OCI-LY7 (cell line): ENCODE data around the gene ATG10. TPM values are rescaled to one million over a fixed set of nuclear protein-coding genes. Genes with fewer than 3 reads are reported as not detected.

Source experiments
- BruUV-seq: library from RNA; stranded (reverse); fragments of 400-500 nt; replicated peaks from 2 replicates; lab custom pipeline; 2021; lab: Mats Ljungman, UMichigan
- CTCF ChIA-PET: fragments of 300-600 bp; sonication (Branson Sonifier 250); formaldehyde crosslinking; loops from one replicate; lab custom pipeline; 2022; ENCODE audit warnings: antibody characterized with exemption; ENCODE audit not compliant: unreplicated experiment; lab: Charles Lee
- POLR2A ChIA-PET: fragments of 300-600 bp; sonication (Branson Sonifier 250); formaldehyde crosslinking; loops from one replicate; lab custom pipeline; 2022; ENCODE audit warnings: antibody characterized with exemption; lab: Charles Lee
- DNase-seq: peaks from one replicate; pipeline ENCODE4 v3.0.0-alpha.2; 2015; ENCODE audit warnings: low spot score
- H2AFZ ChIP-seq: fragments of 200-600 bp; sonication (generic), shearing (Covaris generic); 2 replicates; pipeline ENCODE4 v1.6.1; 2014; ENCODE audit warnings: mild to moderate bottlenecking, antibody characterized with exemption, low read length, moderate library complexity
- H3K27ac ChIP-seq: fragments of 200-600 bp; sonication (generic); 2 replicates; pipeline ENCODE4 v1.5.1; 2014; ENCODE audit warnings: mixed run types, low read depth, mild to moderate bottlenecking, moderate library complexity, low read length, inconsistent platforms; ENCODE audit not compliant: poor library complexity, severe bottlenecking
- H3K36me3 ChIP-seq: fragments of 200-600 bp; sonication (generic); 2 replicates; pipeline ENCODE4 v1.6.1; 2014; ENCODE audit warnings: mild to moderate bottlenecking, antibody characterized with exemption, low read length, moderate library complexity, mixed read lengths; ENCODE audit not compliant: insufficient read depth
- H3K4me1 ChIP-seq: fragments of 200-600 bp; sonication (generic); 2 replicates; pipeline ENCODE4 v1.5.1; 2014; ENCODE audit warnings: mild to moderate bottlenecking, low read length; ENCODE audit not compliant: insufficient read depth, poor library complexity, severe bottlenecking
- H3K4me2 ChIP-seq: fragments of 200-600 bp; sonication (generic); 2 replicates; pipeline ENCODE4 v1.6.1; 2014; ENCODE audit warnings: mild to moderate bottlenecking, low read length
- H3K4me3 ChIP-seq: fragments of 200-600 bp; sonication (generic); 2 replicates; pipeline ENCODE4 v1.5.1; 2014; ENCODE audit warnings: mild to moderate bottlenecking, low read depth, low read length; ENCODE audit not compliant: poor library complexity, severe bottlenecking
- H3K79me2 ChIP-seq: fragments of 200-600 bp; sonication (generic); 2 replicates; pipeline ENCODE4 v1.6.1; 2016; ENCODE audit warnings: low read depth, mild to moderate bottlenecking, low read length, moderate library complexity, mixed read lengths; ENCODE audit not compliant: insufficient read depth
- H3K9me2 ChIP-seq: fragments of 200-600 bp; sonication (generic); 2 replicates; pipeline ENCODE4 v1.6.1; 2016; ENCODE audit warnings: mild to moderate bottlenecking, low read length, mixed read lengths; ENCODE audit not compliant: insufficient read depth
- H3K9me3 ChIP-seq: fragments of 200-600 bp; sonication (generic); 2 replicates; pipeline ENCODE4 v1.6.1; 2014; ENCODE audit warnings: mild to moderate bottlenecking, mixed run types, low read length, mixed read lengths
- H4K20me1 ChIP-seq: fragments of 200-600 bp; sonication (generic); 2 replicates; pipeline ENCODE4 v1.6.1; 2014; ENCODE audit warnings: mild to moderate bottlenecking, antibody characterized with exemption, low read length, moderate library complexity, mixed read lengths; ENCODE audit not compliant: insufficient read depth
- EZH2phosphoT487 ChIP-seq: fragments of 200-600 bp; sonication (generic); IDR thresholded peaks from 2 replicates; pipeline ENCODE4 v1.6.1; 2018; ENCODE audit warnings: low read depth, borderline replicate concordance, mild to moderate bottlenecking, mixed run types, antibody characterized with exemption, low read length, moderate library complexity, mixed read lengths
- intact Hi-C: fragments of 100-400 bp; cut with micrococcal nuclease; formaldehyde crosslinking; loops from one replicate; pipeline ENCODE4 v1.10.0; 2022; ENCODE audit not compliant: unreplicated experiment
- total RNA-seq, 2 experiments: library from RNA; depleted of rRNA in 1 of 2; stranded (reverse); fragments of >200 nt in 1 of 2; shearing (Covaris generic) in 1 of 2; gene quantifications; 2 replicates each; pipeline ENCODE4 v1.2.3, GENCODE V29; 2014 to 2022
- TF ChIP-seq, protein P1 (sequence below): fragments of 200-600 bp; sonication (generic); conservative IDR thresholded peaks from 2 replicates; pipeline ENCODE4 v1.5.1; 2014; ENCODE audit warnings: mild to moderate bottlenecking, antibody characterized with exemption, low read length, moderate library complexity, mixed read lengths

ATG10 gene
- total RNA-seq, 2 experiments from 2014 or later, result 5.4 to 14.8 TPM

GRCh38 chr5:81936066-81936465 is 35.8 kb upstream of the ATG10 start:
- no peak for DNase-seq
- Histone ChIP-seq H3K9me2 (no peaks in the 10 kb centered on the region), H4K20me1 (no peaks in the 10 kb centered on the region), H3K4me1 (no peaks in the 10 kb centered on the region), H3K9me3 (0 out of 2 replicates have a peak, but pooled peaks cover 4% of the 10 kb centered on the region), H2AFZ (peak overlapping the region; percentile 5; the same call in 1 of the 2 replicates), H3K4me2 (no peak overlapping the region), H3K4me3 (no peak overlapping the region), H3K27ac (no peak overlapping the region), H3K79me2 (no peaks in the 10 kb centered on the region), H3K36me3 (no peaks in the 10 kb centered on the region)
- BruUV-seq, result no TSS peak
- CTCF ChIA-PET, result no interaction called here
- POLR2A ChIA-PET, result no interaction called here
- TF ChIP-seq, protein P1, sequence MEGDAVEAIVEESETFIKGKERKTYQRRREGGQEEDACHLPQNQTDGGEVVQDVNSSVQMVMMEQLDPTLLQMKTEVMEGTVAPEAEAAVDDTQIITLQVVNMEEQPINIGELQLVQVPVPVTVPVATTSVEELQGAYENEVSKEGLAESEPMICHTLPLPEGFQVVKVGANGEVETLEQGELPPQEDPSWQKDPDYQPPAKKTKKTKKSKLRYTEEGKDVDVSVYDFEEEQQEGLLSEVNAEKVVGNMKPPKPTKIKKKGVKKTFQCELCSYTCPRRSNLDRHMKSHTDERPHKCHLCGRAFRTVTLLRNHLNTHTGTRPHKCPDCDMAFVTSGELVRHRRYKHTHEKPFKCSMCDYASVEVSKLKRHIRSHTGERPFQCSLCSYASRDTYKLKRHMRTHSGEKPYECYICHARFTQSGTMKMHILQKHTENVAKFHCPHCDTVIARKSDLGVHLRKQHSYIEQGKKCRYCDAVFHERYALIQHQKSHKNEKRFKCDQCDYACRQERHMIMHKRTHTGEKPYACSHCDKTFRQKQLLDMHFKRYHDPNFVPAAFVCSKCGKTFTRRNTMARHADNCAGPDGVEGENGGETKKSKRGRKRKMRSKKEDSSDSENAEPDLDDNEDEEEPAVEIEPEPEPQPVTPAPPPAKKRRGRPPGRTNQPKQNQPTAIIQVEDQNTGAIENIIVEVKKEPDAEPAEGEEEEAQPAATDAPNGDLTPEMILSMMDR, result no peak
- no peak for TF ChIP-seq EZH2phosphoT487
- intact Hi-C loops, result no loop called here

DNA sequence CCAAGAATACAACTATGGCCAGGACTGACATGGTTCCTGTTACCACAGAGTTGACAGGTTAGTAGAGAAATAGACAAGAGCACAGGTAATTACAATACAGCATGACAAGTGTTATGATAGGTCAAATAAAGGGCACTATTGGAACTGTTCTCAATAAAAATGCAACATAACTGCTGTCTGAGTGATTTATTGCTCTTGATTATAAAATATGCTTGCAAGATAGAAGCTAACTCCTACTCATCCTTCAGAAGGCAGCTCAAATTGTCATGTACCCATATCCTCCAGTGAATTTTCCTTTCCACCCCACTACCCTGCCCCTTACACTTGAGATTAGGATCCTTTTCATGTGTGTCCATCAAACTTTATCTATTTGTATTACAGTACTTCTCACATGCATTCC is 35.1 kb upstream of the ATG10 start:
- intact Hi-C loops, result no loop called here
- POLR2A ChIA-PET, result no interaction called here

GRCh38 chr5:81942746-81943145 is 29.1 kb upstream of the ATG10 start:
- no peak for DNase-seq
- no peaks in the 10 kb centered on the region for H4K20me1 ChIP-seq
- H2AFZ ChIP-seq, result no peak overlapping the region
- no peaks in the 10 kb centered on the region for H3K79me2 ChIP-seq
- BruUV-seq, result no TSS peak
- no peaks in the 10 kb centered on the region for H3K9me2 ChIP-seq
- 0 out of 2 replicates have a peak, but pooled peaks cover 21% of the 10 kb centered on the region for H3K9me3 ChIP-seq
- H3K4me1 ChIP-seq, result no peaks in the 10 kb centered on the region
- no peaks in the 10 kb centered on the region for H3K36me3 ChIP-seq
- H3K4me2 ChIP-seq, result no peak overlapping the region
- POLR2A ChIA-PET, result no interaction called here
- intact Hi-C loops, result no loop called here
- no peak overlapping the region for H3K27ac ChIP-seq
- CTCF ChIA-PET, result no interaction called here
- TF ChIP-seq, protein P1, result no peak
- TF ChIP-seq EZH2phosphoT487, result no peak
- no peak overlapping the region for H3K4me3 ChIP-seq

More for the DNA sequence above, 35.1 kb upstream of the ATG10 start:
- Histone ChIP-seq H3K27ac (no peak overlapping the region), H3K4me2 (no peak overlapping the region), H3K4me3 (no peak overlapping the region), H4K20me1 (no peaks in the 10 kb centered on the region), H3K79me2 (no peaks in the 10 kb centered on the region), H3K4me1 (no peaks in the 10 kb centered on the region), H3K9me3 (0 out of 2 replicates have a peak, but pooled peaks cover 6% of the 10 kb centered on the region), H2AFZ (no peak overlapping the region), H3K9me2 (no peaks in the 10 kb centered on the region), H3K36me3 (no peaks in the 10 kb centered on the region)
- BruUV-seq, result no TSS peak
- TF ChIP-seq EZH2phosphoT487, result no peak
- TF ChIP-seq, protein P1, result no peak
- CTCF ChIA-PET, result no interaction called here
- DNase-seq, result no peak
